GM12878 (cell line): Measurements from ENCODE around the gene POU6F2. TPM values are rescaled to one million over a fixed set of nuclear protein-coding genes. Genes with fewer than 3 reads are reported as not detected.

ENCODE experiments used
- ATAC-seq: fragments of 200-7000 bp; cut with Tn5 transposase; 3 replicates; pipeline ENCODE4 v1.9.1; 2020; ENCODE audit warnings: mild to moderate bottlenecking, moderate library complexity
- BruUV-seq: library from RNA; stranded (reverse); fragments of 400-500 nt; replicated peaks from 2 replicates; lab custom pipeline; 2021; lab: Mats Ljungman, UMichigan
- CTCF ChIA-PET: fragments of 300-600 bp; sonication (Branson Sonifier 250); formaldehyde crosslinking; extraction: SDS; loops from one replicate; lab custom pipeline; 2021; ENCODE audit warnings: inconsistent platforms; lab: Yijun Ruan, JAX
- POLR2A ChIA-PET: fragments of 350-600 bp; formaldehyde crosslinking; extraction: SDS; loops from one replicate; lab custom pipeline; 2021; ENCODE audit warnings: inconsistent platforms; lab: Charles Lee
- RAD21 ChIA-PET: fragments of 300-600 bp; sonication (Branson Sonifier 250); formaldehyde crosslinking; loops from one replicate; lab custom pipeline; 2023; ENCODE audit warnings: antibody characterized with exemption; ENCODE audit not compliant: unreplicated experiment; lab: Charles Lee
- SMC1A ChIA-PET: fragments of 300-600 bp; sonication (Branson Sonifier 250); formaldehyde crosslinking; loops from one replicate; lab custom pipeline; 2023; ENCODE audit not compliant: unreplicated experiment, uncharacterized antibody; lab: Charles Lee
- DNase-seq: peaks from one replicate; pipeline ENCODE4 v3.0.0-alpha.2; 2011; ENCODE audit warnings: low read depth, low spot score
- FAIRE-seq: peaks from 3 replicates; lab custom pipeline; 2011; peaks lifted over from hg19 to GRCh38; lab: Jason Lieb, UNC
- H2AFZ ChIP-seq: 2 replicates; pipeline ENCODE4 v1.6.0; 2011; ENCODE audit warnings: low read depth, low read length, control low read depth; ENCODE audit not compliant: control insufficient read depth
- H3K27ac ChIP-seq: 2 replicates; pipeline ENCODE4 v1.5.1; 2011; ENCODE audit warnings: control low read depth; ENCODE audit not compliant: control insufficient read depth, insufficient read depth
- H3K27me3 ChIP-seq, 2 experiments: replicated peaks in 1 of 2; 2 replicates each; pipeline versions ENCODE4 v1.6.0 to v1.6.1; 2011; ENCODE audit warnings: low read length in 1 of 2; ENCODE audit not compliant: control insufficient read depth in 2 of 2, insufficient read depth in 2 of 2
- H3K36me3 ChIP-seq, 2 experiments: 2 replicates each; pipeline ENCODE4 v1.5.1; 2011; ENCODE audit warnings: low read length in 1 of 2; ENCODE audit not compliant: control insufficient read depth in 2 of 2, insufficient read depth in 2 of 2
- H3K4me1 ChIP-seq: 2 replicates; pipeline ENCODE4 v1.6.1; 2011; ENCODE audit warnings: mild to moderate bottlenecking, low read length, moderate library complexity, mixed read lengths; ENCODE audit not compliant: control insufficient read depth, insufficient read depth
- H3K4me2 ChIP-seq: 2 replicates; pipeline ENCODE4 v1.6.0; 2011; ENCODE audit warnings: control low read depth; ENCODE audit not compliant: control insufficient read depth, insufficient read depth
- H3K4me3 ChIP-seq: fragments of 200-600 bp; sonication (generic); 2 replicates; pipeline ENCODE4 v1.5.1; 2016
- H3K79me2 ChIP-seq: 2 replicates; pipeline ENCODE4 v1.6.0; 2011; ENCODE audit warnings: low read length; ENCODE audit not compliant: control insufficient read depth, insufficient read depth
- H3K9ac ChIP-seq: 2 replicates; pipeline ENCODE4 v1.8.0; 2011; ENCODE audit warnings: low read length, control low read depth, mixed read lengths; ENCODE audit not compliant: control insufficient read depth, insufficient read depth
- H3K9me3 ChIP-seq: replicated peaks from 3 replicates; pipeline ENCODE4 v1.5.1; 2011; ENCODE audit warnings: mild to moderate bottlenecking, low read length; ENCODE audit not compliant: control insufficient read depth, insufficient read depth
- H4K20me1 ChIP-seq: 2 replicates; pipeline ENCODE4 v1.6.0; 2011; ENCODE audit not compliant: control insufficient read depth, insufficient read depth
- NFYB ChIP-seq: IDR thresholded peaks from 2 replicates; pipeline ENCODE4 v1.6.1; 2011; ENCODE audit warnings: low read depth, mild to moderate bottlenecking, low read length, improper control_type of control experiment, moderate library complexity; ENCODE audit not compliant: insufficient read depth
- TBL1XR1 ChIP-seq: IDR thresholded peaks from 2 replicates; pipeline ENCODE4 v1.6.1; 2012; ENCODE audit warnings: low read depth, low read length, improper control_type of control experiment
- WGBS: methylation state at CpG from one replicate; pipeline ENCODE4 v1.1.6; 2016; ENCODE audit warnings: low lambda C conversion rate; ENCODE audit not compliant: insufficient replicate concordance, insufficient coverage; ENCODE audit errors: missing lambda C conversion rate; 5-methylcytosine and 5-hydroxymethylcytosine counted together
- in situ Hi-C: fragments of 300-500 bp; cut with MboI; formaldehyde crosslinking; loops from 9 replicates; pipeline ENCODE4 v1.14.3; 2018; ENCODE audit warnings: mixed read lengths
- intact Hi-C: fragments of 100-400 bp; cut with micrococcal nuclease; formaldehyde crosslinking; loops from one replicate; pipeline ENCODE4 v1.14.2; 2022; ENCODE audit not compliant: unreplicated experiment
- polyA plus RNA-seq, 11 experiments: library from polyadenylated mRNA; depleted of rRNA in 4 of 11; unstranded in 6 of 11; stranded (reverse) in 5 of 11; fragments of >200 nt; fragmentation: Nextera tagmentation in 4 of 11; fragmentation: Illumina TruSeq in 1 of 11; extraction: Ambion mirVana in 4 of 11; extraction: Trizol in 1 of 11; gene quantifications; 1 replicate in 1 of 11; 2 replicates in 10 of 11; pipeline versions ENCODE4 v1.2.1 to v1.2.3, GENCODE V29; 2011 to 2016; ENCODE audit warnings: inconsistent platforms in 2 of 11, missing spikeins in 2 of 11, low read depth in 1 of 11
- total RNA-seq, 4 experiments: library from RNA; depleted of rRNA in 3 of 4; stranded (reverse); fragments of >200 nt in 3 of 4; fragmentation: Illumina TruSeq in 1 of 4; extraction: Trizol in 1 of 4; gene quantifications; 2 replicates each; pipeline versions ENCODE4 v1.2.1 to v1.2.3, GENCODE V29; 2013 to 2021
- TF ChIP-seq, protein P1 (sequence below): fragments of 450-650 bp; IDR thresholded peaks from 2 replicates; pipeline ENCODE4 v1.6.1; 2018; ENCODE audit warnings: mild to moderate bottlenecking, low read depth, moderate library complexity; ENCODE audit not compliant: partially characterized antibody

POU6F2 gene
- total and polyA plus RNA-seq, 10 of the 15 experiments (the other 5 are each of a cell fraction or from before 2014, with no cell fraction given) = 0.10 TPM; not detected in 9

- no peak for TF ChIP-seq TBL1XR1
Observed at GRCh38 chr7:39299695-39300094, 322.0 kb downstream of the POU6F2 start (continued).

GRCh38 chr7:39300276-39300675 is 322.6 kb downstream of the POU6F2 start:
- Histone ChIP-seq H2AFZ (no peak overlapping the region), H3K9me3 (no peaks in the 10 kb centered on the region), H3K36me3 (no peaks in the 10 kb centered on the region), H3K27me3 (no peaks in the 10 kb centered on the region; a peak in 1 of 4 replicates), H3K27ac (no peak overlapping the region), H4K20me1 (no peaks in the 10 kb centered on the region; the same call in 1 of the 2 replicates), H3K9ac (no peak overlapping the region), H3K4me1 (no peaks in the 10 kb centered on the region), H3K79me2 (no peaks in the 10 kb centered on the region), H3K4me2 (no peak overlapping the region), H3K4me3 (no peak overlapping the region)
- ChIA-PET POLR2A (no interaction called here), RAD21 (no interaction called here), CTCF (no interaction called here), SMC1A (no interaction called here)
- WGBS = 38% methylated on average over 8 of the region's 8 CpGs
- DNase-seq (no peak), ATAC-seq (no peak), FAIRE-seq (no peak)
- no peak for TF ChIP-seq NFYB
- TF ChIP-seq, protein P1, sequence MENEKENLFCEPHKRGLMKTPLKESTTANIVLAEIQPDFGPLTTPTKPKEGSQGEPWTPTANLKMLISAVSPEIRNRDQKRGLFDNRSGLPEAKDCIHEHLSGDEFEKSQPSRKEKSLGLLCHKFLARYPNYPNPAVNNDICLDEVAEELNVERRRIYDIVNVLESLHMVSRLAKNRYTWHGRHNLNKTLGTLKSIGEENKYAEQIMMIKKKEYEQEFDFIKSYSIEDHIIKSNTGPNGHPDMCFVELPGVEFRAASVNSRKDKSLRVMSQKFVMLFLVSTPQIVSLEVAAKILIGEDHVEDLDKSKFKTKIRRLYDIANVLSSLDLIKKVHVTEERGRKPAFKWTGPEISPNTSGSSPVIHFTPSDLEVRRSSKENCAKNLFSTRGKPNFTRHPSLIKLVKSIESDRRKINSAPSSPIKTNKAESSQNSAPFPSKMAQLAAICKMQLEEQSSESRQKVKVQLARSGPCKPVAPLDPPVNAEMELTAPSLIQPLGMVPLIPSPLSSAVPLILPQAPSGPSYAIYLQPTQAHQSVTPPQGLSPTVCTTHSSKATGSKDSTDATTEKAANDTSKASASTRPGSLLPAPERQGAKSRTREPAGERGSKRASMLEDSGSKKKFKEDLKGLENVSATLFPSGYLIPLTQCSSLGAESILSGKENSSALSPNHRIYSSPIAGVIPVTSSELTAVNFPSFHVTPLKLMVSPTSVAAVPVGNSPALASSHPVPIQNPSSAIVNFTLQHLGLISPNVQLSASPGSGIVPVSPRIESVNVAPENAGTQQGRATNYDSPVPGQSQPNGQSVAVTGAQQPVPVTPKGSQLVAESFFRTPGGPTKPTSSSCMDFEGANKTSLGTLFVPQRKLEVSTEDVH = no peak
- in situ Hi-C loops = no loop called here
- no TSS peak for BruUV-seq
- intact Hi-C loops = loop anchor here (5.0 kb wide), 1 partner anchor 167 kb away; no protein-coding TSS in a partner anchor
